Progenitor cell of endocrine pancreas (in vitro differentiated cells): ENCODE measurements around the gene LSM3. TPM values are rescaled to one million over a fixed set of nuclear protein-coding genes. Genes with fewer than 3 reads are reported as not detected.

Experiments
- DNase-seq: peaks from one replicate; pipeline ENCODE4 v3.0.0; 2021; ENCODE audit warnings: low spot score; ENCODE audit not compliant: unreplicated experiment
- H3K27ac Mint-ChIP-seq: 2 replicates; pipeline ENCODE4 v1.8.0; 2021; ENCODE audit warnings: mild to moderate bottlenecking, moderate library complexity, mixed read lengths
- H3K27me3 Mint-ChIP-seq: 2 replicates; pipeline ENCODE4 v1.8.0; 2021; ENCODE audit warnings: mixed read lengths
- H3K36me3 Mint-ChIP-seq: 2 replicates; pipeline ENCODE4 v1.8.0; 2022; ENCODE audit warnings: mixed read lengths; ENCODE audit not compliant: insufficient read depth
- H3K4me1 Mint-ChIP-seq: 2 replicates; pipeline ENCODE4 v1.8.0; 2021; ENCODE audit warnings: low read depth, mixed read lengths
- H3K4me3 Mint-ChIP-seq: 2 replicates; pipeline ENCODE4 v1.8.0; 2021; ENCODE audit warnings: low read depth, mild to moderate bottlenecking, moderate library complexity, mixed read lengths
- H3K9me3 Mint-ChIP-seq: 2 replicates; pipeline ENCODE4 v1.8.0; 2021; ENCODE audit warnings: low read depth, mixed read lengths
- CTCF ChIP-seq: fragments of 200-600 bp; sonication (generic); IDR thresholded peaks from one replicate; pipeline ENCODE4 v1.5.0; 2021; ENCODE audit warnings: antibody characterized with exemption, mild to moderate bottlenecking; ENCODE audit not compliant: unreplicated experiment
- total RNA-seq: library from RNA; stranded (reverse); gene quantifications from 2 replicates; pipeline ENCODE4 v1.2.1, GENCODE V29; 2021

LSM3 gene
- total RNA-seq, 1 donor from 2014 or later = 13.2 TPM

GRCh38 chr3:14135581-14135980 is 43.0 kb upstream of the LSM3 start:
- TF ChIP-seq CTCF = no peak
- Mint-ChIP-seq H3K4me3 (no peak overlapping the region), H3K27ac (peak overlapping the region; percentile 55), H3K4me1 (no peaks in the 10 kb centered on the region), H3K27me3 (no peaks in the 10 kb centered on the region), H3K9me3 (no peaks in the 10 kb centered on the region), H3K36me3 (peaks cover 15% of the 10 kb centered on the region)
- DNase-seq = no peak

GRCh38 chr3:14137004-14137403 is 41.6 kb upstream of the LSM3 start:
- no peak for DNase-seq
- no peak for TF ChIP-seq CTCF
- H3K4me1 Mint-ChIP-seq = no peaks in the 10 kb centered on the region
- H3K27ac Mint-ChIP-seq = no peak overlapping the region
- H3K9me3 Mint-ChIP-seq = no peaks in the 10 kb centered on the region
- H3K36me3 Mint-ChIP-seq = peaks cover 11% of the 10 kb centered on the region
- no peak overlapping the region for H3K4me3 Mint-ChIP-seq
- no peaks in the 10 kb centered on the region for H3K27me3 Mint-ChIP-seq

GRCh38 chr3:14137445-14137844 is 41.2 kb upstream of the LSM3 start:
- Mint-ChIP-seq H3K4me3 (no peak overlapping the region), H3K9me3 (no peaks in the 10 kb centered on the region), H3K4me1 (no peaks in the 10 kb centered on the region), H3K27ac (no peak overlapping the region), H3K27me3 (no peaks in the 10 kb centered on the region), H3K36me3 (peaks cover 13% of the 10 kb centered on the region)
- DNase-seq = no peak
- no peak for TF ChIP-seq CTCF

GRCh38 chr3:14138109-14138877 is 40.3 kb upstream of the LSM3 start:
- Mint-ChIP-seq H3K4me1 (no peaks in the 10 kb centered on the region), H3K4me3 (no peak overlapping the region), H3K9me3 (no peaks in the 10 kb centered on the region), H3K27me3 (no peaks in the 10 kb centered on the region), H3K27ac (no peak overlapping the region), H3K36me3 (peaks cover 13% of the 10 kb centered on the region)
- TF ChIP-seq CTCF = no peak
- DNase-seq = no peak

- no peaks in the 10 kb centered on the region for H3K27me3 Mint-ChIP-seq
- no peaks in the 10 kb centered on the region for H3K9me3 Mint-ChIP-seq
- no peaks in the 10 kb centered on the region for H3K4me1 Mint-ChIP-seq
- DNase-seq = no peak
- no peak overlapping the region for H3K4me3 Mint-ChIP-seq
- H3K27ac Mint-ChIP-seq = no peak overlapping the region
- TF ChIP-seq CTCF = no peak
- H3K36me3 Mint-ChIP-seq = peaks cover 13% of the 10 kb centered on the region
Observed at GRCh38 chr3:14138878-14139655, 39.5 kb upstream of the LSM3 start.
